Ovary (tissue), 3 donors: ENCODE results near the gene SGCA.

Experiments
- EP300 ChIP-seq: sonication (generic); formaldehyde crosslinking; IDR thresholded peaks from one replicate; pipeline ENCODE4 v1.6.1; 2017; ENCODE audit warnings: antibody characterized with exemption
- POLR2A ChIP-seq: fragments of 450-650 bp; IDR thresholded peaks from one replicate; pipeline ENCODE4 v1.6.1; 2017; ENCODE audit warnings: antibody characterized with exemption, mild to moderate bottlenecking, moderate library complexity
- TF ChIP-seq, protein P1 (sequence below), 3 donors: fragments of 450-650 bp in 2 of 3; fragments of 200-600 bp in 1 of 3; IDR thresholded peaks; one replicate each; pipeline versions ENCODE4 v1.5.1 to v1.8.0; 2016 to 2022; ENCODE audit warnings: antibody characterized with exemption in 3 of 3, mild to moderate bottlenecking in 1 of 3
- donor health status: DM: no; HTN: no; CAD: no.

GRCh38 chr17:50206604-50207293, 40.9 kb downstream of the SGCA start:
- TF ChIP-seq, protein P1, sequence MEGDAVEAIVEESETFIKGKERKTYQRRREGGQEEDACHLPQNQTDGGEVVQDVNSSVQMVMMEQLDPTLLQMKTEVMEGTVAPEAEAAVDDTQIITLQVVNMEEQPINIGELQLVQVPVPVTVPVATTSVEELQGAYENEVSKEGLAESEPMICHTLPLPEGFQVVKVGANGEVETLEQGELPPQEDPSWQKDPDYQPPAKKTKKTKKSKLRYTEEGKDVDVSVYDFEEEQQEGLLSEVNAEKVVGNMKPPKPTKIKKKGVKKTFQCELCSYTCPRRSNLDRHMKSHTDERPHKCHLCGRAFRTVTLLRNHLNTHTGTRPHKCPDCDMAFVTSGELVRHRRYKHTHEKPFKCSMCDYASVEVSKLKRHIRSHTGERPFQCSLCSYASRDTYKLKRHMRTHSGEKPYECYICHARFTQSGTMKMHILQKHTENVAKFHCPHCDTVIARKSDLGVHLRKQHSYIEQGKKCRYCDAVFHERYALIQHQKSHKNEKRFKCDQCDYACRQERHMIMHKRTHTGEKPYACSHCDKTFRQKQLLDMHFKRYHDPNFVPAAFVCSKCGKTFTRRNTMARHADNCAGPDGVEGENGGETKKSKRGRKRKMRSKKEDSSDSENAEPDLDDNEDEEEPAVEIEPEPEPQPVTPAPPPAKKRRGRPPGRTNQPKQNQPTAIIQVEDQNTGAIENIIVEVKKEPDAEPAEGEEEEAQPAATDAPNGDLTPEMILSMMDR (IDR thresholded peaks at IDR 0.05), result no peak
- no peak for TF ChIP-seq POLR2A
- no peak for TF ChIP-seq EP300
